Measurements from ENCODE around the gene POC1B.
"Not testable (repeated sequence)": the region's sequence is repeated elsewhere in the genome, so short reads cannot be mapped to it uniquely, and the experiment has no call there.

The POC1B gene

GRCh38 chr12:89468017-89468416, 57.8 kb downstream of the POC1B start:
- no peak for DNase-seq (ENCODE audit: low read depth in 1 of 2, low spot score in 1 of 2)

- DNase-seq (ENCODE audit: low read depth in 1 of 2, low spot score in 1 of 2) = no peak
Measured at GRCh38 chr12:89464974-89465592, 60.8 kb downstream of the POC1B start.

- DNase-seq (ENCODE audit: low read depth in 1 of 2, low spot score in 1 of 2) = no peak
Measured at GRCh38 chr12:89461649-89462612, 63.9 kb downstream of the POC1B start.

GRCh38 chr12:89461190-89461589, 64.7 kb downstream of the POC1B start:
- no peak for DNase-seq (ENCODE audit: low read depth in 1 of 2, low spot score in 1 of 2)

GRCh38 chr12:89459279-89459678, 66.6 kb downstream of the POC1B start:
- not testable (repeated sequence) for DNase-seq (ENCODE audit: low read depth in 1 of 2, low spot score in 1 of 2)

- no peak for DNase-seq (ENCODE audit: low read depth in 1 of 2, low spot score in 1 of 2)
Measured at GRCh38 chr12:89456565-89456964, 69.3 kb downstream of the POC1B start.

- no peak for DNase-seq (ENCODE audit: low read depth in 1 of 2, low spot score in 1 of 2)
Measured at GRCh38 chr12:89454080-89454848, 71.6 kb downstream of the POC1B start.

GRCh38 chr12:89453121-89453978, 72.5 kb downstream of the POC1B start:
- DNase-seq (ENCODE audit: low read depth in 1 of 2, low spot score in 1 of 2) = no peak

GRCh38 chr12:89451841-89452251, 74.0 kb downstream of the POC1B start:
- no peak for DNase-seq (ENCODE audit: low read depth in 1 of 2, low spot score in 1 of 2)

GRCh38 chr12:89450907-89451306, 74.9 kb downstream of the POC1B start:
- no peak for DNase-seq (ENCODE audit: low read depth in 1 of 2, low spot score in 1 of 2)

- DNase-seq (ENCODE audit: low read depth in 1 of 2, low spot score in 1 of 2) = no peak
Measured at GRCh38 chr12:89448951-89449371, 76.9 kb downstream of the POC1B start.

- DNase-seq (ENCODE audit: low read depth in 1 of 2, low spot score in 1 of 2) = no peak
Measured at GRCh38 chr12:89448526-89448925, 77.3 kb downstream of the POC1B start.

GRCh38 chr12:89439941-89440340, 85.9 kb downstream of the POC1B start:
- no peak for DNase-seq (ENCODE audit: low read depth in 1 of 2, low spot score in 1 of 2)

- no peak for DNase-seq (ENCODE audit: low read depth in 1 of 2, low spot score in 1 of 2)
Measured at GRCh38 chr12:89437231-89437630, 88.6 kb downstream of the POC1B start.

GRCh38 chr12:89436062-89436461, 89.8 kb downstream of the POC1B start:
- DNase-seq (ENCODE audit: low read depth in 1 of 2, low spot score in 1 of 2) = no peak

- DNase-seq (ENCODE audit: low read depth in 1 of 2, low spot score in 1 of 2) = no peak
Measured at GRCh38 chr12:89433634-89434033, 92.2 kb downstream of the POC1B start.

GRCh38 chr12:89432396-89432795, 93.5 kb downstream of the POC1B start:
- no peak for DNase-seq (ENCODE audit: low read depth in 1 of 2, low spot score in 1 of 2)

GRCh38 chr12:89429528-89429927, 96.3 kb downstream of the POC1B start:
- DNase-seq (ENCODE audit: low read depth in 1 of 2, low spot score in 1 of 2) = no peak

- DNase-seq (ENCODE audit: low read depth in 1 of 2, low spot score in 1 of 2) = no peak
Measured at GRCh38 chr12:89427508-89428156, 98.2 kb downstream of the POC1B start.

GRCh38 chr12:89424846-89425245, 101.0 kb downstream of the POC1B start:
- no peak for DNase-seq (ENCODE audit: low read depth in 1 of 2, low spot score in 1 of 2)
